Smooth muscle cell of bladder (primary cell): ENCODE measurements around the gene KCNK2. TPM values are rescaled to one million over a fixed set of nuclear protein-coding genes. Genes with fewer than 3 reads are reported as not detected.

Experiments
- total RNA-seq: library from RNA; depleted of rRNA; stranded (reverse); fragments of >200 nt; gene quantifications from 2 replicates; pipeline ENCODE4 v1.2.3, GENCODE V29; 2014

KCNK2 gene, protein sequence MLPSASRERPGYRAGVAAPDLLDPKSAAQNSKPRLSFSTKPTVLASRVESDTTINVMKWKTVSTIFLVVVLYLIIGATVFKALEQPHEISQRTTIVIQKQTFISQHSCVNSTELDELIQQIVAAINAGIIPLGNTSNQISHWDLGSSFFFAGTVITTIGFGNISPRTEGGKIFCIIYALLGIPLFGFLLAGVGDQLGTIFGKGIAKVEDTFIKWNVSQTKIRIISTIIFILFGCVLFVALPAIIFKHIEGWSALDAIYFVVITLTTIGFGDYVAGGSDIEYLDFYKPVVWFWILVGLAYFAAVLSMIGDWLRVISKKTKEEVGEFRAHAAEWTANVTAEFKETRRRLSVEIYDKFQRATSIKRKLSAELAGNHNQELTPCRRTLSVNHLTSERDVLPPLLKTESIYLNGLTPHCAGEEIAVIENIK
- total RNA-seq: 3.1 and 11.9 TPM in 2 replicates

DNA sequence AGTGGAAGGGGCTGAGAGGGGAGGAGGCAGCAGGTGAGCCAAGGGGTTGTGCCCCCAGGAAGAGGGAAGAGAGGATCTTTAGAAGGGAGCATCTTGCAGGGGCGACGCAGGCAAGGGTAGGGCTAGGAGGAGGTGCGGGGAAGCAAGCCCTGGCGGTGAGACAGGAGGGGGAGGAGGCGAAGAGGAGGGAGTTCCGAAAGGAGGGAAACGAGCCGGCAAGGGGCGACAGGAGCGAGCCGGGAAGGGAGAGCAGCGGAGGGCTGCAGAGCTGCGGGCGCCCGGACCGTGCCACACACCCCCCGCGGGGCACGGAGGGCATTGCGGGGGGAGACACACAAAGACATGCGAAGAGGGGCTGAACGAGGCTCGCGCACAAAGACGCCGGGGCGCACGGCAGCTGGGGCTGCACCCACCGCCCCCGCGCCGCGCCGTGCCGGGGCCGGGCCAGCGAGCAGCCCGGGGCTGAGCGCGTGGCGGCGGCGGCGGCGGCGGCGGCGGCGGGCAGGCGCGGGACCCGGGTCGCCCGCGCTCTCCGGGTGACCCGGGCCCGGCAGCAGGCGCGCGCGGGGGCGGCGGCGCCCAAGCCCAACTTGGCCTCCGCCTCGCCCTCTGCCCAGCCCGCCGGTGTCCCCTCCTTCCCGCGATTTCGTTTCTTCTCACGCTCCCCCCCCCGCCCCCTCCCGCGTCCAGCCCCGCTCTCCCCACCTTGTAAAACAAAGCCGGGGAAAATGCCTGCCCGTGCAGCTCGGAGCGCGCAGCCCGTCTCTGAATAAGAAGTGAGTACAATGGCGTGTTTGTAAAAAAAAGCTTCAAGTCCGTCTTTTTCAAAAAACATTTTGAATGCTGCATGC lies at the start of gene KCNK2:
Gene KCNK2 (plus strand): TSS at position 206 of the 851 bp plus-strand sequence. CDS start 649 bp downstream, outside the sequence.

